Adrenal gland (tissue), 19 donors: Measurements from ENCODE around the gene COQ8B. TPM values are rescaled to one million over a fixed set of nuclear protein-coding genes. Genes with fewer than 3 reads are reported as not detected.
"Not testable (repeated sequence)": the region's sequence is repeated elsewhere in the genome, so short reads cannot be mapped to it uniquely, and the experiment has no call there.

ENCODE experiments used
- DNase-seq, 7 donors: peaks; one replicate each; pipeline ENCODE4 v3.0.0-alpha.2; 2019 to 2020
- H3K27ac ChIP-seq, 5 donors: fragments of 200-600 bp; sonication (generic) in 4 of 5; 1 replicate in 3 of 5; 2 replicates in 2 of 5; pipeline versions ENCODE4 v1.5.1 to v1.8.0; 2016 to 2020; ENCODE audit warnings: mild to moderate bottlenecking in 1 of 5
- H3K27me3 ChIP-seq: fragments of 200-600 bp; 2 replicates; pipeline ENCODE4 v1.8.0; 2021
- H3K36me3 ChIP-seq, 2 donors: fragments of 200-600 bp; replicated peaks in 1 of 2; 1 replicate in 1 of 2; 2 replicates in 1 of 2; pipeline versions ENCODE4 v1.5.1 to v1.8.0; 2018 to 2022
- H3K4me1 ChIP-seq, 2 donors: fragments of 200-600 bp; replicated peaks in 1 of 2; 1 replicate in 1 of 2; 2 replicates in 1 of 2; pipeline versions ENCODE4 v1.5.1 to v1.8.0; 2018 to 2021
- H3K4me3 ChIP-seq, 4 donors: fragments of 200-600 bp; sonication (generic) in 3 of 4; one replicate each; pipeline ENCODE4 v1.5.1; 2016 to 2018
- H3K9me3 ChIP-seq, 3 donors: fragments of 200-600 bp; sonication (generic) in 1 of 3; replicated peaks in 1 of 3; 1 replicate in 2 of 3; 2 replicates in 1 of 3; pipeline versions ENCODE4 v1.5.1 to v1.8.0; 2016 to 2021
- CTCF ChIP-seq, 6 experiments: fragments of 450-650 bp in 4 of 6; fragments of 200-600 bp in 2 of 6; sonication (generic) in 1 of 6; IDR thresholded peaks; 1 replicate in 5 of 6; 2 replicates in 1 of 6; pipeline versions ENCODE4 v1.5.1 to v1.8.0; 2016 to 2021; ENCODE audit warnings: antibody characterized with exemption in 6 of 6, mild to moderate bottlenecking in 2 of 6, moderate library complexity in 1 of 6
- POLR2A ChIP-seq, 2 donors: fragments of 450-650 bp; IDR thresholded peaks; one replicate each; pipeline ENCODE4 v1.6.1; 2017; ENCODE audit warnings: antibody characterized with exemption in 2 of 2, mild to moderate bottlenecking in 2 of 2, moderate library complexity in 1 of 2
- WGBS, 4 donors: extraction: QIAGEN DNeasy Blood & Tissue Kit in 2 of 4; methylation state at CpG; one replicate each; pipeline versions ENCODE4 v1.1.5 to v1.1.7; 2013 to 2017; 5-methylcytosine and 5-hydroxymethylcytosine counted together
- intact Hi-C, 2 donors: fragments of 100-400 bp; cut with DNase I; formaldehyde crosslinking; loops; one replicate each; pipeline versions ENCODE4 v1.14.1 to v1.15.0; 2022 to 2023
- long read RNA-seq, 10 donors: library from polyadenylated mRNA in 3 of 10; unstranded in 2 of 10; stranded (forward) in 1 of 10; transcript quantifications; one replicate each; pipeline ENCODE4 v2.0.0 and lab custom pipeline, GENCODE V29; 2021 to 2026
- polyA plus RNA-seq, 3 donors: library from polyadenylated mRNA; stranded (reverse); fragments of 200-250 nt in 2 of 3; fragments of 350-450 nt in 1 of 3; fragmentation: Illumina TruSeq in 1 of 3; extraction: RNeasy Lipid Tissue Mini Kit (QIAGEN cat#74804) in 1 of 3; gene quantifications; one replicate each; pipeline ENCODE4 v1.2.3, GENCODE V29; 2013 to 2014
- total RNA-seq, 9 donors: library from RNA; depleted of rRNA in 4 of 9; stranded (reverse); fragments of >200 nt in 4 of 9; fragments of 120-200 nt in 1 of 9; fragmentation: NEBNext Ultra II Directional in 1 of 9; extraction: Animal tissue kit (Norgen Biotek cat#: 25700) in 1 of 9; gene quantifications; one replicate each; pipeline versions ENCODE4 v1.1.0 to v1.2.4, GENCODE V29; 2013 to 2023
- donor health status: healthy with polysubstance abuse.
- donor health status: Bipolar disorder and iron deficiency.
- donor health status: DM: yes; HTN: yes; CAD: no.
- donor health status: DM: no; HTN: no; CAD: no.
- donor health status: DM: no; HTN: no; CAD: no.
- donor health status: DM: yes; HTN: yes; CAD: no.

The COQ8B gene
- 10 to 100 TPM; 21.6 to 80.4 (median 49.5) TPM for total RNA-seq
- 10 to 100 TPM; 13.7 to 69.3 (median 36.9) TPM for polyA plus RNA-seq
- long read RNA-seq, donor 1, partial matches to known transcripts = 0 of 2 reads
- long read RNA-seq, donor 1, other reads (novel, unspliced or antisense) = 0 of 2 reads
- long read RNA-seq, donor 2, partial matches to known transcripts = 0 of 1 reads
- long read RNA-seq, donor 2, other reads (novel, unspliced or antisense) = 0 of 1 reads
- long read RNA-seq, donor 3 = 0 reads
- long read RNA-seq, donor 4, partial matches to known transcripts = 1 of 7 reads
- long read RNA-seq, donor 4, other reads (novel, unspliced or antisense) = 6 of 7 reads
- long read RNA-seq, donor 5, partial matches to known transcripts = 25 of 127 reads
- long read RNA-seq, donor 5, other reads (novel, unspliced or antisense) = 100 of 127 reads
- long read RNA-seq, donor 6, partial matches to known transcripts = 2 of 13 reads
- long read RNA-seq, donor 6, other reads (novel, unspliced or antisense) = 11 of 13 reads
- long read RNA-seq, donor 7, partial matches to known transcripts = 53 of 54 reads
- long read RNA-seq, donor 7, other reads (novel, unspliced or antisense) = 0 of 54 reads
- long read RNA-seq, donor 8, partial matches to known transcripts = 5 of 6 reads
- long read RNA-seq, donor 8, other reads (novel, unspliced or antisense) = 0 of 6 reads
- long read RNA-seq, donor 9 = 0 reads
- long read RNA-seq, donor 10, partial matches to known transcripts = 0 of 5 reads
- long read RNA-seq, donor 10, other reads (novel, unspliced or antisense) = 0 of 5 reads

GRCh38 chr19:40716482-40717324 is at the start of gene COQ8B, which contains the start of gene ITPKC:
Gene COQ8B, minus strand, starts transcription at chr19:40716886. Its CDS starts 2,254 bp downstream, at chr19:40714632.
Gene ITPKC, plus strand, starts transcription at chr19:40717112. Its CDS starts 24 bp downstream, at chr19:40717136.
- WGBS, 4 donors = 0 to 1% (median 0%) methylated on average over 14 to 76 of the region's 76 CpGs
- Histone ChIP-seq H3K4me3 (peak within 1 kb of the TSS; percentile 7 to 72 (median 44)), H3K27me3 (no peaks in the 10 kb centered on the region), H3K4me1 (peaks cover 51 to 53% of the 10 kb centered on the region in 2 donors), H3K9me3 (no peaks in the 10 kb centered on the region), H3K27ac (peak within 1 kb of the TSS; percentile 92 to 97 (median 95)), H3K36me3 (peaks cover 0 to 4% of the 10 kb centered on the region in 2 donors)
- intact Hi-C loops = no loop called here
- peak; percentile 99 to 100 (median 99) for DNase-seq
- TF ChIP-seq CTCF (IDR thresholded peaks at IDR 0.05) (peak in 3 of 6 experiments; percentile 24 to 61 (median 49)), POLR2A (IDR thresholded peaks at IDR 0.05) (peak; percentile 50 to 63)

- intact Hi-C loops, H3K4me1 ChIP-seq, H3K9me3 ChIP-seq, H3K4me3 ChIP-seq, H3K27ac ChIP-seq, H3K27me3 ChIP-seq, DNase-seq: not testable (repeated sequence)
- 91 to 98% (median 96%) methylated on average over 12 to 13 of the region's 13 CpGs for WGBS, 4 donors
- H3K36me3 ChIP-seq = peaks cover 0 to 58% of the 10 kb centered on the region in 2 donors
Observed at GRCh38 chr19:40766385-40766784, 49.7 kb upstream of the COQ8B start.

GRCh38 chr19:40763963-40764362 is 47.3 kb upstream of the COQ8B start:
- 88 to 93% (median 91%) methylated on average over 10 of the region's 10 CpGs for WGBS, 4 donors
- no peaks in the 10 kb centered on the region for H3K9me3 ChIP-seq
- H3K27ac ChIP-seq = no peak overlapping the region
- TF ChIP-seq POLR2A (IDR thresholded peaks at IDR 0.05) (no peak), CTCF (IDR thresholded peaks at IDR 0.05) (no peak)
- DNase-seq = no peak
- H3K4me3 ChIP-seq = no peak overlapping the region
- peaks cover 0 to 81% of the 10 kb centered on the region in 2 donors for H3K36me3 ChIP-seq
- no peaks in the 10 kb centered on the region for H3K4me1 ChIP-seq
- H3K27me3 ChIP-seq = no peaks in the 10 kb centered on the region
- intact Hi-C loops = no loop called here

- Histone ChIP-seq H3K36me3 (peaks cover 0 to 85% of the 10 kb centered on the region in 2 donors), H3K9me3 (no peaks in the 10 kb centered on the region), H3K4me3 (no peak overlapping the region), H3K4me1 (no peaks in the 10 kb centered on the region), H3K27me3 (no peaks in the 10 kb centered on the region), H3K27ac (no peak overlapping the region)
- no peak for DNase-seq
- 89 to 96% (median 93%) methylated on average over 6 to 7 of the region's 7 CpGs for WGBS, 4 donors
- intact Hi-C loops = no loop called here
- no peak for TF ChIP-seq POLR2A (IDR thresholded peaks at IDR 0.05)
- no peak for TF ChIP-seq CTCF (IDR thresholded peaks at IDR 0.05)
Observed at GRCh38 chr19:40763526-40763925, 46.8 kb upstream of the COQ8B start.
